DMS53 treated with DMSO at 0.1 percent for 48 hours (cell line): ENCODE measurements around the gene MRPS9.

ENCODE experiments used
- DNase-seq: peaks from one replicate; lab custom pipeline; 2025; ENCODE audit not compliant: unreplicated experiment; lab: John Stamatoyannopoulos, UW

MRPS9 gene

DNA sequence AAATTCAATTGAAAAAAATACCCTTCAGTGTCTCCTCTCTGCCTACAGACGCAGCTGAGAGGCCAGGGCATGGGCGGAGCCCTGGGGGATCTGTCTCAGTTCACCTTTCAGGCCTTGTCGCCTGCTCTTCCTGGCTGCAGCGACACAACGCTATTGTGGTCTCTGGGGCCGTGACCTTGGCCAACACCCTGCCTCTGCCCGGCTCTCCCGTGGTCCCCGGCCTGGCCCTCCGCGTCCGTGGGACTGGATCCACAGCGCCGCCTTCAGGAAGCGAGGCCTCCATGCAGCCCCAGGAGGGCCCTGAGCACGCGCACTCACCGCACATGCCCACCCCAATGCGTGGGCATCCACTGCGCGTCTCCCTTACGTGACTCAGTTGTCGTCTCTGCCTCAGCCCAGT lies 81.1 kb downstream of the MRPS9 start:
- no peak for DNase-seq

DNA sequence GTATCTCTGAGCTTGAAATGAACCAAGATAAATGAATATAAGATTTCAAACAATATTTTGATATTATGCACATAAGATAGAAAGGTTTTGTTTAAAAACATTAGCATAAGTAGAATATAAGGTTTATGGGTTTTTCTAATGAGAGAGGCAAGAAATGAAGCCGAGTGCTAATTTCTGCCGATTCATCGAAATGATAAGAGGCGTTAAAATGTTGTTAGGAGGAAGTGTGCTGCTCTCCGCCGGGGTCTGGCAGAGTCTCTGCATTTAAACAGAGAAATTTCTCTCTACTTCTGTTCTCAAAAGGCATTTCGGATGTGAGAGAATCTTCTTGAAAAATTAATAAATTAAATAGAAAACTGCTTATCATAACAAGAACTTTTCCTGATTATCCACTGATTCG lies 83.6 kb downstream of the MRPS9 start:
- no peak for DNase-seq

DNA sequence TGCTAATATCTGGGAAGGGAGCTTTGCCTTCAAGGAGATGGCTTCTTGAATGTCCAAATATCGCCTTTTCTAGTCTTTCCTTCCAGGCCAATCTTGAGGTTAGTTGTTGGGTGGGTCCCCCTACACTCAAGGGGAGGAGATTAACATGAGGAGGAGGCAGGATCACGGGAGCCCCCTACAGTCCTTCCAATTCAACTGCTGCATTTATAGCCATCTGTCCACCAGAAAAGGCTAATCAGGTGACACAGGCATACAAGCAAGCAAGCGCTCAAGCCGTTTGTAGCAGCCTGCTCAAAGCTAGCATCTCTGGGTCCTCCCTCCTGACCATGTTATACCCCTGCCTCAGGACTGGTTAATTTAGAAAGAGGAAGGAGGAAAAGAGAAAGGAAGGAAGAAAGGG lies 87.6 kb downstream of the MRPS9 start:
- no peak for DNase-seq

DNA sequence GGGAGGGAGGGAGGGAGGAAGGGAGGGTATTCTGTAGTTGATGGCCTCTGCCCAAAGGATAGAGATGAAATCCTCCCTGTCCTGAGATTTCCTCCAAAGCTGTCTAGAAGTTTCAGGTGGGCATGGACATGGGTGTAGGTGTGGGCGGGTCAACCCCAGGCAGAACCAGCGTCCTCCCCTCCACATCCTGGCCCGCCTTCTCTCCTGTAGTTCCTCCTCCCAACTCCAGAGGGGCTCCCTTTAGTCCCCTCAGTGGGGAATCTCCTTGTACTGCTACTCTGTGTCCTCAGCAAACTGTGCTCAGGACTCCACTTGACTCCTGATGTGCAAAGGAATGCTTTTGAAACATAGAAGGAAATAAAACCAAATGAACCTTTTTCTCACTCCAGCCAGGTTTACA lies 88.1 kb downstream of the MRPS9 start:
- no peak for DNase-seq

DNA sequence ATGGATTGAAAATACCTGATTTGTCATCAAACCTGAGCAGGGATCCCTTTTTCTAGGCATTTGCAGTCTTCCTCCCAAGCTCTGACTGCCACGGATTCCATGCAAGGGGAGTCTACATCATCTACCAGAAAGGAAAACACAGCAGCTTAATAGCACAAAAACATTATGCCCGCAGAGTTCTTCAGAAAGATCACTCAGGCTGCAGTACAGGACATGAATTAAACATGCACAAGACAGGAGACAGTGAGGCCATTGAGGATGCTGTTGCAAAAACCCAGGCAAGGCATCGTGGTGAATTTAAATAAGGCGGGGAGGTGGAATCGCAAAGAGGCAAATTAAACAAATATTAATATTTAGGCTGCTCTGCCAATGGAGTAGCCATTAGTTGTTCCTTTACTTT lies 88.5 kb downstream of the MRPS9 start:
- no peak for DNase-seq

DNA sequence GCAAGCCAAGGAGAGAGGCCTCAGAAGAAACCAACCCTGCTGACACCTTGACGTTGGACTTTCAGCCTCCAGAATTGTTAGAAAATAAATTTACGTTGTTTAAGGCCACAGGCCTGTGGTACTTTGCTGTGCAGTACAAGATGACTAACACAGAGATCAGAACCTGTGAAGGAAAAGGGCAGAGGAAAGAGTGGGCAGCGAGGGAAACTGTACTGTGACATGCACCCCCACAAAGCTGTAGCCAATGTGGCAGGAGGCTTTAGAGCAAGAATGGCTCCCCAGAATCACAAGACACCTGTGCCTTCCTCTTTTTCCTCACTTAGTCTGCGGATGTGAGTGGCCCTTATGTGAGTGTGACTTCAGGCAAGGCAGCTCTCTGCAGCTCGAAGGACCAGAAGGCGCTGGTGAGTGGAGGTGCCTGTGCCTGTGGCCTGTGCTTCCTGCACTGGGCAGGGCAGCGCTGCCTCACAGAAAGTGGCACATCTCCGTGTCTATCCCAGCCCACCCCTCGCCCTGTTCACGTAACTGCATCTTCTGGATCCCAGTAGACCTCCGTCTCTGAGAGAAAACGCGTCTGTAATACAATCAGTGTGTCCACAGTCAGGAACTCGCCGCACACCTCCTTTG lies 89.5 kb downstream of the MRPS9 start:
- no peak for DNase-seq

DNA sequence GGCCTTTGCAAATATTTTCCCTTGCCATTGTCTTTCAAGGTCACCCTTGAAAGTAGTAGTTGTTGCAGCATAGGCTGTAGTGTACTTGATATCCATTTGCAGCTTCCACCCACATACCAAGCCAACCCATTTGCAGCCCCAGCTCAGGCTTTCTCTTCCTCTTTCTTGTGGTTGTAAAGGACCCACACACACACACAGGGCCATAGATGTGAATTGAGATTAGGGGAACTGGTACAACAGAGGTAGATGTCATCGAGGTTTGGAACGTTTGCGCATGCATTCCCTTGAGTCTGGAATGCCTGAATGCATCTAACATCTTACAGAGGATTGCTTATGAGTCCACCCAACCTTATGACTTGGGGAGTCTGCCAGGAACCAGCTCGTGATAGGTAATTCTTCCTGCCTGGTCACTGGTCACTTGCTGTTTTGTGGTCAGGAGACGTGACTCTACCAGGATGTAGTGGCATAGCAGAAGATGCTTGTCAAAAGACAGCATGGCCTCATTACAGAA lies 91.9 kb downstream of the MRPS9 start:
- no peak for DNase-seq

DNA sequence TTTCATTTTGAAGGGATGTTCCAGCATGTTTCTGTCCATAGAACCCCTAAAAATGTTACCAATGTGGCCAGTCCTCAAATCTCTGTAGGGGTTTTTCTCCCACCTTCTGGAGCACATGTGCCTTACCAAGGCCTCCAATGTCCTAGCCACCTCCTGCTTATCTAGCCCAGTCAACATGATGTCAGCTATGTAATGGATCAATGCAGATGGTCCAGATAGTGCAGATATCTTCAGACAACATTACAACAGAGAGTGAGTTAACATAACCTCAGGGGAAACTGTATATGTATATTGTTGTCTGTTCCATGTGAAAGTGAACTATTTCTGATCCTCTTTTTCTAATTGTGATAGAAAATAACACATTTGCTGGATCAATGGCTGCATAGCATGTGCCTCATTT lies 92.7 kb downstream of the MRPS9 start:
- DNase-seq: no peak

DNA sequence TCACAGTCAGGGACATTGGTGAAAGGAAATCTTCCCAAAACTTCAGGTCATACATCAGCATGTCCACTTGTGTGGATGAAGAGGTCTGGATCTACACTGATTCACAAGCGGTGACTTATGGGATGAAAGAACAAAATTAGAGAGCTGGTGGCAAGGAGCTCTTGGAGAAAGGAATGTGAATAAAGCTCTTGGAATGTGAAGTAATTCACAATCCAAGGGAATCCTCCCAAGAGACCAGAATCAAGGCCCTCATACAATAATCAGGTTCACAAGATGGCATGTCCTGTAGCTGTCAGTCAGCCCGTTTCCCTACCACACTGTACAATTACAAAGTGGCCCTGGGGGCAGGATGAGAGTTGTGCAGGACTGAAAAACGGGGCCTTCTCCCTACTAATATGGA lies 96.2 kb downstream of the MRPS9 start:
- DNase-seq: no peak

DNA sequence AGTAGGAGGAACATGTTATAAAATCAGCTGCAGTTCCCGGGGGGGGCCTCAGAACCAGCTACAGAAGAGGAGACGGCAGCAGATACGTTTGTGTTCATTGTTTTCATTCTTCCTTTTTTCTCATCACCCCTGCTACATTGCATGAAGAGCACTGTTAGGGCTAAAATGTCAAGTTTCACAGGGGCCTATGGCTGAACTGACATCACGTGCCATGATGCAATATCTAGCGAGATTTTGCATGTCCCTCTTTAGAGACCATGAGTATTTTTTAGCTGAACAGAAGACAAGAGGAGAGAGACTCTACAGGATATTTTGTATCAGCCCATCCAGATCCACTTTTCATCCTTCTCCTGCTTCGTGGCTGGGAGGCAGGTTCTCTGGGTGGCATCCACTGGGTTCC lies 97.6 kb downstream of the MRPS9 start:
- no peak for DNase-seq

DNA sequence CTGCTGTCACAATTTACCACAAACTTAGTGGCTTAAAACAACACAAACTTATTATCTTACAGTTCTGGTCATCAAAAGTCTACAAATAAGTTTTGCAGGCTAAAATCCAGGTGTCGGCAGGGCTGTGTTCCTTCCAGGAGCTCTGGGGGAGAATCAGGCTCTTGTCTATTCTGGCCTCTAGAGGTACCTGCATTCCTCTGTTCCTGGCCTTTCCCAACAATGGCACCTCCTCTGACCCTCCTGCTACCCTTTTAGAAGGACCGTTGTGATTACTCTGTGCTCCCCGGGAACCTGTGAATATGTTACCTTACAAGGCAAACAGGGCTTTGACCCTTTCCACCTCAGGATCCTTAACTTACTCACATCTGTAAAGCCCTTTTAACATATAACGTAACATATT lies 98.5 kb downstream of the MRPS9 start:
- DNase-seq: no peak

DNA sequence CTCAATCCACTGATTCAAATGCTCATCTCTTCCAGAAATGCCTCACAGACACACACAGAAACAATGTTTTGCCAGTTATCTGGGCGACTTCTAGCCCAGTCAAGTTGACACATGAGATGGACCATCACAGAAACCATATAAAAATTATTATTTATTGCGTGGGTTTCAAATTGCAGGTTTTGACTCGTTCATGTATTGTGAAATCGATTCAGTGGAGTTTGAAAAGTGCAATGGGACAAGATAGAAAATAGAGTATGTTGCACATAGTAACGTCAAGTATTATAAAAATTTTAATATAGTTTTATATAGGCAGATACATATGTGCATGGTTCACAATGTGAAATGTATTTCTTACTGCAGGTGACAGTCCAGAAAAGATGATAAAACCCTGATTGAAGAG lies 100.8 kb downstream of the MRPS9 start:
- DNase-seq: no peak

DNA sequence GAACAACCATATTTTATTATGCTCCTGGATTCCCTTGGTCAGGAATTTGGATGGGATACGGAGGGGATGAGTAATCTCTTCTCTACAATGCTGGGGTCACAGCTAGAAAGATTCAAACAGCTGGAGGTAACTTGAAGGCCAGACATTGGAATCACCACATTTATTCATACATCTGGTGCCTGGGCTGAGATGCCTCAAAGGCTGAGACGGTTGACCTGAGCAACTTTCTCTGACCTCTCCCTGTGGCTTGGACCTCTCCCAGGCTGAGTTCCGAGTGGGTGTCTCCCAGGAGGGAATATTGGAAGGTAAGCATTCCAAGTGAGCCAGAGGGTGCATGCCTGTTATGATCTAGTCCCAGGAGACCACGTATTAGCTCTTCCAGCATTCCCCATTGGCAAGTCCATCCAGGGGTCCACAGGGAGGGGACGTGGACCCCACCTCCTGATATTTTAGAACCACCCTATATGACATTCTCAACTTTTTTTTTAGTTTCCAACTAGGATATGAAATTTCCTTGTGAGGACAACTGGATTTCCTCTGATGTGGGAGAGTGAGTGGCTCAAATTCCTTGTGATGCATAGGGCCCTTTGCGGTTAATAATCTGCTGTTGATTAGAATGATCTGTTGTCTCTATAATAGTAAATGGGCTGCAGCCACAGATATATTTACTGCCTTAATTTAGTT lies 101.8 kb downstream of the MRPS9 start:
- no peak for DNase-seq

DNA sequence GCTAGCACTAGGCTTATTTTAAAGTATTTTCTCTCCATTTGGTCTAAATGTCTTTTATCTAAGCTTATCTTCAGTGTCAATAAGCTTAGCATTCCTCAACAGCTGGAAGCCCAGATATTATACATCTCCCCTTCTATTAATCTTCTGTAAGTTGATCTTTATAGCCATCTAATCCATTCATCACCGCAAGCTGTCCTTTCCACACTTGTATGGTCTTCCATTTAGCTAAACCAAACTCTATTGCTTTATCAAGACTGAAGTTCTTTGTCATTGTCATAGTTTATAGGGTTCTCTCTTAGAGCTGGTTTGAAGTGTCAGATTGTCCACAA lies 102.3 kb downstream of the MRPS9 start:
- DNase-seq: no peak

DNA sequence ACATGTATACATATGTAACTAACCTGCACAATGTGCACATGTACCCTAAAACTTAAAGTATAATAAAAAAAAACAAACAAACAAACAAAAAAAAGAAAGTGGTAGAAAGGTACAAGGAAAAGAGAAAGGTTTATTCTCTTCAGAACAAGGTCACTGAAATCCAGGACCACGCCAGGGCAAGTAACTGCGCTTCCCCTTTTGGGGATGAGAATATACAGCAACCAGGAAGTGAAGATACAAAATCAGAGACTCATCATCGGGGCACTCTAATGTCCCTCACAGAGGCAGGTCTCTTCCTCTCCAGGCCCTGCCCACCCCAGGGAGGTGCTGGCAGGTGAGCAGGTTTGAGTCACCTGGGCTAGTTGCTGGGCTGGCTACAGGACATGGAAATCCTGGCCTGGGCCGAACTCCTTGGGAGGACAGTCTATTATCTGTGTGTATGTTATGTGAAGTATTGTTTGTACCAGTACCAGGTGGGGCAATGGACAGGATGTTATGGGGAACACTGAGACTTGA lies 103.3 kb downstream of the MRPS9 start:
- DNase-seq: peak; percentile 32

DNA sequence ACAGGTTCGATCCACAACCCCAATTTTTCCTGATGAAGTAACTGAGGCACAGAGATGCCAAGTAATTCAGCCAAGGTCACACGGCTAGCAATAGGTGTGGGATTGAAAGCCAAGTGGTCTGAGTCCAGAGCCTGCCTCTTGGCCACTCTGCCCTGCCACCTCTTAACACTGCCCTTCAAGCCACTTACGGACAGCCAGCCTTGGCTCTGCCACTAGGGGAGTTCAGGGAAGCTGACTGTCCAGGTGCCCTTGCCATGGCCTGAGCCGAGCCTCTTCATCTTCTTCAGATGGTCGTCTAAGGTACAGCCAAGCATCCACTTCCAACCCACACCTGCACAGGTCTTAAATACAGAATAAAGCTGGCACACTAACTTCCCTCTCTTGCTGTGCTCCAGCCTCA lies 104.4 kb downstream of the MRPS9 start:
- DNase-seq: no peak

DNA sequence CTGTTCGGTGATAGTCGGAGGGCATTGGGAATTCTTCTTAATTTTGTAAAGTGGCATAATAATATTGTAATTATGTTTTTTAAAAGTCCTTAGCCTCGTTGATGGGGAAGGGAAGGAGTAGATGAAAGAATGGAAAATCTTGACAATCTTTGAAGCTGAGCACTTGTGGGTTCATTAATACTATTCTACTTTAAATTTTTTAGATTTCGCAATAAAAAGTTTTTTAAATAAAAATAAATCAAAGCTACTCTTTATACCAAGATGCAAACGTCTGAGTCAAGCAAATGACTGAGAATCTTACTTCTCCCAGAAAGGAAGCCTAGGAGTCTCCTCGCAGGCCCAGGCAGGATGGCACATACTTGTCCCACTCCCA lies 105.2 kb downstream of the MRPS9 start:
- no peak for DNase-seq

DNA sequence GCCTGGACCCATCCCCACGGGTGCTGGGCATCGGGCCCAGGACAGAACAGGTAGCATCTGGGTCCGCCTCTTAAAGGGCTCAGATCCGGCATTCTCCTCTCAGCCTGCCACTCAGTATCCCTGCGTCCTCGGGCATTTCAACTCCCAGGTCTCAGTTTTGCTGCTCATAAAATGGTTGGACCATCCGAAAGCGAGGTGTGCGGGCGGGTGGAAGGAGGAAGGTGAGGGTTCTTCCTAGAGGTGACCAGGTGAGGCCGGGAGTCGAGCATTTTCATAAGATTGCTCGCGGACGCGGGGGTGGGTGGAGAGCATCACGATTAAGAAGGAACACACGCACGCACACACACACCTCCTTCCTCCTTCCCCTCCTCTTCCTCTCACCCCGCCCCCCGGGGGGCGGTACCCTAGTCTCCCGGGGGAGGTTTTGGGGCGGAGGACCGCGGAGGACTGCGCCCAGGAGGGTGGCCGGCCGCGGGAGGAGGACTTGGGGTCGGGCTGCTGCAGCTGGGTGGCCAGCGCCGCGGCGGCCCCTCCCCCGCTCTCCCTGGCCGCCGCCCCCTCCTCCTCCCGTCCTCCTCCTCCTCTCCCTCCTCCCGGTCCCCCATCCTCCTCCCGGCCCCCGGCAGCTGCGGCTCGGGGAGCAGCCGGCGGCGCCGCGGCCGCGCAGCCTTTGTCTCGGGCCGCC lies 105.7 kb downstream of the MRPS9 start:
- DNase-seq: peak; percentile 22

DNA sequence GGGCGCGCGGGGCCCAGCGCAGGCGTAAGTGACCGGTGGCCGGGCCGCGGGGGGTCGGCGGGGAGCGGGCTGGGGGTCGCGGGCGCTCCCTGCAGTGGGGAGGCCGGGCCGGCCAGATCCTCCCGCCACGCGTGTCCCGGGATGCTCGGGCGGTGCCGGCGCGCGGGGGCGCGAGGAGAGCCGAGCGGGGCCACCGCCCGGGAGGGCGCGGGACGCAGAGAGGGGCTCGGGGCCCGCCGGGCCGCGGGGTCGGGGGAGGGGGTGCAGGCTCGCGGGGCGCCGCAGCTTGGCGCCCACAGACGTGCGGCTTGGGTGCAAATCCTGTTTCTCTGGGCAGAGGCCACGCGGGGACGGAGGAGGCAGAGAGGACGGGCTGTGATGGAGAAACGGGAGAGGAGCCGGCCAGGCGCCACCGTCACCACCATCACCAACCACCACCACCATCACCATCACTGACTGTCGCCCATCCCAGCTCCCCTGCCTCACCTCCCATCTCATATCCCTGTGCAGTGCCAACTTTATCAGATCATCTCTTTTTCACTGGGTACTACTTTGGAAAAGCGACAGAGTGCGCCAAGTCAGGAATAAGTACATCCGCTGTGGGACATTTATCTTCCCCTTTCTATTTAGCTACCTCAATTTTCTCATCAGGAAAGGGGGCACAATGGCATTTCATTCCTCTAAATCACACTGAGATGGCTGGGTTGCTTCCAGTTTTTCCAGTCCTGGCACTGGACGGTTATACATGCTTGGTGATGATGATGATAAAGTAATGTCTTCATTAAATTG lies 106.5 kb downstream of the MRPS9 start:
- no peak for DNase-seq

DNA sequence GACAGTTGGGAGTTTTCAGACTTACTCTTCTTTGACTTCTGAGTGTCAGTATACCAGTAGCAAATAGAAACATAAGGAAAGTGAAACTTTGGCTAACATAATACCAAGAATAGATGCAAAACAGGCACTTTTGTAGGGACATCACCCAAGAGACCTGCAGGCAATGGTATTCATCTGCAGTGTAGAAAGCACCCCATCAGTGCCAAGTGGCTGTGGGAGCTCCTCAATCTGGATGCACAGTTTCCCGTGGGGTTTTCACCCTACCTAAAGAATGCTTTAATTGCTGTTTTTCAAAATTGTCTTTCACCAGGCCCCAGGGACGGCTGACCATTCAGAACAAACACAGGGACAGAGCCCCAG lies 107.1 kb downstream of the MRPS9 start:
- no peak for DNase-seq

DNA sequence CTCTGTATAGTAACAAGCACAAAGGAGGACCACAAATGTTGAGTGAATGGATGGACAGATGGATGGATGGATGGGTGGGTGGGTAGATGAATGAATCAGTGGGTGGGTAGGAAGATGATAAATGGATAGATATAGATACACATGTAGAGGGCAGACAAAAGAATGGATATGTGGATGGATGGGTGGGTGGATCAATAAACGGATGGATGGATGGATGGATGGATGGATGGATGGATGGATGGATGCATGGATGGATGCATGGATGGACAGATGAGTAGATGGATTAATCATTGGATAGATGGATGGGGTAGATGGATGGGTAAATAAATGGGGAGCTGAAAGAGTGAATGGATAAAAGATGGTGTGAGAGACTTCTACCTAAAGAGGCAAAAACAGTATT lies 111.4 kb downstream of the MRPS9 start:
- DNase-seq: no peak
